ENCODE measurements around the gene CA6.
"Not testable (repeated sequence)": the region's sequence is repeated elsewhere in the genome, so short reads cannot be mapped to it uniquely, and the experiment has no call there.

Gene CA6

GRCh38 chr1:8945568-8945967 lies at the start of gene CA6:
Gene CA6, plus strand, starts transcription at chr1:8945868. Its CDS starts 19 bp downstream, at chr1:8945887.
- DNase-seq, result no peak

- DNase-seq, result not testable (repeated sequence)
Measured at GRCh38 chr1:8896775-8897174, 48.9 kb upstream of the CA6 start.

- not testable (repeated sequence) for DNase-seq
Measured at GRCh38 chr1:8897505-8897904, 48.2 kb upstream of the CA6 start.

- not testable (repeated sequence) for DNase-seq
Measured at GRCh38 chr1:8898418-8898817, 47.2 kb upstream of the CA6 start.

GRCh38 chr1:8899046-8899445 lies 46.6 kb upstream of the CA6 start:
- DNase-seq, result no peak

- DNase-seq, result not testable (repeated sequence)
Measured at GRCh38 chr1:8900684-8901083, 45.0 kb upstream of the CA6 start.

GRCh38 chr1:8902765-8903164 lies 42.9 kb upstream of the CA6 start:
- DNase-seq, result no peak

GRCh38 chr1:8903410-8903809 lies 42.3 kb upstream of the CA6 start:
- no peak for DNase-seq

- no peak for DNase-seq
Measured at GRCh38 chr1:8903908-8904650, 41.6 kb upstream of the CA6 start.

GRCh38 chr1:8905582-8906191 lies 40.0 kb upstream of the CA6 start:
- no peak for DNase-seq

- no peak for DNase-seq
Measured at GRCh38 chr1:8908388-8909151, 37.1 kb upstream of the CA6 start.

- DNase-seq, result no peak
Measured at GRCh38 chr1:8910331-8910730, 35.3 kb upstream of the CA6 start.

- DNase-seq, result no peak
Measured at GRCh38 chr1:8910914-8911313, 34.8 kb upstream of the CA6 start.

GRCh38 chr1:8911416-8912309 lies 34.0 kb upstream of the CA6 start:
- DNase-seq, result no peak

GRCh38 chr1:8913457-8913856 lies 32.2 kb upstream of the CA6 start:
- DNase-seq, result no peak

- DNase-seq, result no peak
Measured at GRCh38 chr1:8914466-8914865, 31.2 kb upstream of the CA6 start.

GRCh38 chr1:8915446-8915845 lies 30.2 kb upstream of the CA6 start:
- no peak for DNase-seq

- DNase-seq, result not testable (repeated sequence)
Measured at GRCh38 chr1:8917536-8917935, 28.1 kb upstream of the CA6 start.

GRCh38 chr1:8922962-8923361 lies 22.7 kb upstream of the CA6 start:
- DNase-seq, result no peak

GRCh38 chr1:8925406-8925805 lies 20.3 kb upstream of the CA6 start:
- DNase-seq, result no peak

- DNase-seq, result no peak
Measured at GRCh38 chr1:8925960-8926359, 19.7 kb upstream of the CA6 start.

GRCh38 chr1:8926707-8927694 lies 18.7 kb upstream of the CA6 start:
- no peak for DNase-seq
